CD4-positive, alpha-beta T cell treated with Interleukin-12 subunit alpha and Interleukin-12 subunit beta, for 1 hour (primary cell): ENCODE data around the gene CHST13.
A peak's percentile ranks its signal among the peaks of the same experiment; 100 is the strongest.

ENCODE experiments used
- DNase-seq: peaks from one replicate; pipeline ENCODE4 v3.0.0-alpha.2; 2020

The CHST13 gene

DNA sequence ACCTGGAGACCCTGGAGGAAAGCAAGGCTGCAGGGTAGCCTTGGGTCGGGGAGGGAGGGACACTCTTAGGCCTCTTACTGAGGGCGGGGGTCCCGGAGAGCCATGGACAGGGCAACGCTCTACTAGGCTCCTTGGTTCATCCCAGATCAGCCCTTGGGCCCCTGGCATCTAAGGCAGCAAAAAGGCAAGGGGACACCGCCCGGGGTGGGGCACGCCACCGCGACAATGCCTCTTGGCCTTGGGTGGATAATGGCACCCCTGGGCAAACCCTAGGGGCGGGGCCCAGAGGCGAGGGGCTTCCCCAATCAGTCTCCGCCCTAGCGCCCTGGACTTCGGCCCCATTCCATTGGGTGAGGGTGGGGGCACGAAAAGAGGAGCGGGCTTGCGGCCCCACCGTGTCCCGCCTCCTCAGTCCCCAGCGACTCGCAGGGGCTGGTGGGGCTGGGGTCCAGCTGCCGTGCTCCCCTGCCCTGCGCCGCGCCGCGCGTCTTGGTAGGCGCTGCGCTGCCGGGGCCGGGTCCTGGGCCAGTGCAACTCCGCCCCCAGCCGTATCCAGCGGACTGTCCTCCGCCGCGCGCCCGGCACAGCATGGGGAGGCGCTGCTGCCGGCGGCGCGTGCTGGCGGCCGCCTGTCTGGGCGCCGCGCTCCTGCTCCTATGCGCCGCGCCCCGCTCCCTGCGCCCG lies at the start of gene CHST13:
Gene CHST13, plus strand, starts transcription at position 411 of the 684 bp plus-strand sequence. Its CDS starts 178 bp downstream, at position 589.
- no peak for DNase-seq

- DNase-seq = peak; percentile 30
Observed at GRCh38 chr3:126474498-126475412, 49.2 kb upstream of the CHST13 start.

DNA sequence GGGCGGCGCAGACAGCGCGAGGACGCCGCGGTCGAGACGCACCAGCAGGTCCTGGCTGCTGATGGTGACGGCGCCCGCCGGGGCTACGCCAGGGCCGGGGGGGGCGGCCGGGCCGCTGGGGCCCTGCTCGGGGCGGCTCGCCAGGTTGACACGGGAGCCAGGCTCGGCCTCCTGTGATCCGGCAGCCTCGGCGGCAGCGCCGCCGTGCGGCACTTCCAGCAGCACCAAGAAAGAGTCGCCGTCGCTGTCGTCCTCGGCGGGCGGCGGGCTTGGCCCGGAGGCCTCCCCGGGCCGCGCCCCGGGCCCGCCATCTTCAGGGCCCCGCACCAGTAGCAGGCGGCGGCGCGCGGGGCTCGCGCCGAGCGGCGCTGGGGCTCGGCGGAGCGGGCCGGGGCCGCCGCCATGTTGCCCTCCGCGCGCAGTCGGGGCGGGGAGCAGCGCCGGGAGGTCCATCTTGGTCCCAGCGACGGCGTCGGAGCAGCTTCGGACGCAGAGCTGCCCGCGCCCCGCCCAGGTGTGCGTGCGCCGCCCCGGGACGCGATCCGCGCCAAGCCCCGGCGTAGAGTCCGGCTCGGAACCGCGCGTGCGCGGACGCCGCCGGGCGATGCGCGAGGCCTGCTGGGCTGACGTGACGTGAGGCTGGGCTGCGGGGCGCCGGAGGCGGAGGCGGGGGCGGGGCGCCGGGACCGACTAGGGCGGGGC lies 48.4 kb upstream of the CHST13 start, which contains the start of gene ZXDC:
Gene ZXDC, minus strand, starts transcription at position 479 of the 702 bp plus-strand sequence. Its CDS starts 26 bp downstream, at position 453.
- DNase-seq = peak; percentile 95

GRCh38 chr3:126476166-126477060 lies 47.5 kb upstream of the CHST13 start:
- no peak for DNase-seq

DNA sequence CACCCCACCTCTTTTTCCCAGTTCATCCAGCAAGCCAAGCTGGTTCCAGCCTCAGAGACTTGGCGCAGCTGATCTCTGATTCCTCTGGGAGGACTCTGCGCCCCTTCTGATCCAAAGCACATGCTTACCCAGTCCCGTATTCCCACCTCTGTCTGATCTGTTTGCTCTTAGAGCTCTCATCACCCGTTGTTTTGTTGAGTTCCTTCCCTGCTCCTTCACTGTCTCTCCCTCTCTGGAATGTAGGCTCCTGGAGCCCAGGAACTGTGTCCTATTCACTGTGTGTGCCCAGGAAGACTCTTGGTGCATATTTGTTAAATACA lies 46.9 kb upstream of the CHST13 start:
- no peak for DNase-seq

DNA sequence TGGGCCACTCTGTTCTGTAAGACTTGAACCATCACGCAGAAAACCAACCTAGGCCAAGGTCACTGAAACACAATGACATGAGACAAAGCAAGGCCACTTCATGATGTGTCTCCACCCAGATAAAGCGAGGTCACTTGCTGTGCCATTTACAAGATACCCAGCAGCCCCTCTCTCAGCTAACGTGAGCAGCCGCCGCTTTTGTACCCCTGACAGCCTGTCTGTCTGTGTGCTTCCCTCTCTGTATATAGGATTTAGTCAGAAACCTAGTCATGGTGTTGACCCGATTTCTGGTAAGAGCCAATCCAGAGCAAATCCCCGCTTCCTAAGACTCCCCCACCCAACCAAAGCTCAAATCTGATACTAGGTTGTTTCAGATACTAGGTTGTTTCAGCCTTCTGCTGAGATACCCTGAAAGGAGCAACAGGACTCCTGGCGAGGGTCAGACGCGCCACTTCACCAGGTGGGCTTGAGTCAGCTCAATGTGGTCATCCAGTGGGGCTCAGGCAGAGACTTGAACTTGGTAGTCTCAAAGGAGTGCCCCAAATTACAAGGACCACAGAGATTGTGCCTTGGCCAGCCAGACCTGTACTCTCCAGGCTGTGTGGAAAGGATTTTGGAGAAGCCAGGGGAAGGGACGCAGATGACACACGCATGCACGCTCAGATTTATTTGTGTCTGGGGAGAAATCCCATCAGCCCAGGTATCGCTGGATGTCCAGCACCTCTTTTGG lies 45.2 kb upstream of the CHST13 start:
- no peak for DNase-seq

DNA sequence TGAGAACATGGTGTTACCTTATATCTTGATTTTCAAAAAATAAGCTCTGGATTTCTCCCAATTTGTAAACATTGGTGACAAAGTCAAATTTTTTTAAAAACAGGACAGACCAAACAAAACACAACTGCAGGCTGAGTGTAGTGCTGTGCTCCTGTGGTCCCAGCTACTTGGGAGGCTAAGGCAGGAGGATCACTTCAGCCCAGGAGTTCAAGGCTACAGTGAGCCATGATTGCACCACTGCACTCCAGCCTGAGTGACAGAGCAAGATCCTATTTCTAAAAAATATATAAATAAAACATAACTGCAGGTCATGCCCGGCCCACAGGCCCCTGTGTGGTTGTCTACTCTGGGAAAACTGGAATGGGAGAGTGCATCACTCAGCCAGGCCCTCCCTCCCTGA lies 44.3 kb upstream of the CHST13 start:
- no peak for DNase-seq

GRCh38 chr3:126480206-126480605 lies 43.7 kb upstream of the CHST13 start:
- no peak for DNase-seq

- no peak for DNase-seq
Observed at GRCh38 chr3:126480861-126481260, 43.1 kb upstream of the CHST13 start.

DNA sequence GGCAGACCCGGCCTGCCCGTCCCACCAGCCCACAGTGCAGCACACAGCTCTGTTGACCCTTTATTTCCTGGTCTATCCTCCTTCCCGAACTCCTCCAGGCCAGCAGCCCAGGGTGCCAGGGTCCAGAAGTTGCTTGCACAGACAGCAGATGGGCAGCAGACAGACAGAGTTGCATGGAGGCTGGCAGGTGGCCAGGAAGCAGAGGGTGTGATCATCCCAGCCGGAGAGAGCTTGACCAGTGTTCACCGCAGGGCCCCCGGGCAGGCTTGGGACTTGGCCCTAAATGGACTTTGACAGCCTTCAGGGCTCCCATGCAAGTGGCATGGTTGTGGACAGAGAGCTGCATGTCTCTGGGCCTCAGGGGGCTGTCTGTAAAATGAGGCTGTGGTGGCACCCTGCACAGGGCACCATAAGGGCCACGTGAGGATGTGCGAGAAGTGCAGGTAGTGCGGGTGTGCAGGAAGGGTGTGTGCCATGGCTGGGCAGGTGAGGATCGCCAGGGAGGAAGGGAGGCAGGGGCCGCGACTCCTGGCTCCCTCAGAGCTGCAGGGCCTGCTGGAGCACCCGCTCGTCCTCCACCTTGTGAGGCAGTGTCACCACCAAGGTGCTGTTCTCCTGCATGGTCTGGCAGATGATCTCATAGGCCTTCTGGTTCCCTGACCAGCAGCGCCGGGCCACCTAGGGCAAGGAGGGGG lies 42.0 kb upstream of the CHST13 start:
- no peak for DNase-seq

DNA sequence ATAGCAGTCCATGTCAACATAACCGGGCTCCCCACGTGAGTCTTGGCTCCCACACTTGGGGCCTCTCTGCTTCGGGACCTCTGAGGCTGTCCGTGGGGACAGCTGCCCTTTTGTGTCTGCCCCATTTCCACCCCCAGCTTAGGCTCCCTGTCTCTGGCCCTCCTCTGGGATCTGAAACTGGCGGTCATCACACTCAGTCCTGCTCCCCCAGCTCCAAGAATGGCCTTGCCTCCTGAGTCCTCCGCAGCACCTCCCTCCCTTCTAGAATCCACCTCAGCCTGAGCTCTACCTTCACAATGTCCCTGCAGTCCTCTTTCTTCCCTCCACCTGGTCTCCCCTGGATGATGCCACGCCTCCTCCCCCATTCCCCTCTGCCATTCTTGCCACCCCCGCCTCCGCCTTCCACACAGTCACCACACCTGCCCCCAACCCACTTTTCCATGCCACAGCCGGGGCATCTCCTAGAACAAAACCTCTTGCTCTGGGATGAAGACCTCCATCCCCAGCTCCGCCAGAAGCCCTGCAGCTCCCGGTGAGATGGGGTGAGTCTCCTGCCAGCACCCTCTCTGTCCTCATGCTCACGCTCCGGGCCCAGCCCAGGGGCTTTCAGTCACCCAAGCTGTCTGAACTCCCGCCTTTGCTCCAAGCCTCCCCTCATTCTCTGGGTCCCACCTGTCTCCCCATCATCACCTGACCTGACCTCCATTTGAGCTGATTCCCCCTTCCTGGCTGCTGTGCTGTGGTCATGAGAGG lies 41.3 kb upstream of the CHST13 start:
- no peak for DNase-seq

DNA sequence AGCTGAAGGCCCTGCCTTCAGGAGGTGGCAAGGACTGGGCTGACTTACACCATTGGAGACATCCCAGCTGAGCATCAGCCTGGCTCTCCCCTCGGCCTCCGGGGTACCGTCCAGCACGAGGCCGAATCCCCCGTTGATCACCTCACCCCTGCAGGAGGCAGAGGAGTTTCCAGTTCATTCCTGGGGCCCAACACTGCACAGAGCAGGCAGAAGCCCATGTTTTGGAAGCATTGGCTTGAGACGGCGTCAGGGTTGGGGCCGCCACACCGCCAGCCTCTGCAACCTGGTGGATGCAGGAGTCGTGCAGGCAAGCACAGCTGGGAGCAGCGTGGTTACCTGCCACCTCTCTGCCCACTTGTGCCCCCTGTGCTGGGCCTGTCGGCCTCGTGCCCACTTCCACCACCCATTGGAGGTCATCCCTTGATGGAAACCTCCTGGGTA lies 40.6 kb upstream of the CHST13 start:
- DNase-seq = no peak

- no peak for DNase-seq
Observed at GRCh38 chr3:126484148-126484547, 39.8 kb upstream of the CHST13 start.

GRCh38 chr3:126484662-126485061 lies 39.3 kb upstream of the CHST13 start:
- no peak for DNase-seq

DNA sequence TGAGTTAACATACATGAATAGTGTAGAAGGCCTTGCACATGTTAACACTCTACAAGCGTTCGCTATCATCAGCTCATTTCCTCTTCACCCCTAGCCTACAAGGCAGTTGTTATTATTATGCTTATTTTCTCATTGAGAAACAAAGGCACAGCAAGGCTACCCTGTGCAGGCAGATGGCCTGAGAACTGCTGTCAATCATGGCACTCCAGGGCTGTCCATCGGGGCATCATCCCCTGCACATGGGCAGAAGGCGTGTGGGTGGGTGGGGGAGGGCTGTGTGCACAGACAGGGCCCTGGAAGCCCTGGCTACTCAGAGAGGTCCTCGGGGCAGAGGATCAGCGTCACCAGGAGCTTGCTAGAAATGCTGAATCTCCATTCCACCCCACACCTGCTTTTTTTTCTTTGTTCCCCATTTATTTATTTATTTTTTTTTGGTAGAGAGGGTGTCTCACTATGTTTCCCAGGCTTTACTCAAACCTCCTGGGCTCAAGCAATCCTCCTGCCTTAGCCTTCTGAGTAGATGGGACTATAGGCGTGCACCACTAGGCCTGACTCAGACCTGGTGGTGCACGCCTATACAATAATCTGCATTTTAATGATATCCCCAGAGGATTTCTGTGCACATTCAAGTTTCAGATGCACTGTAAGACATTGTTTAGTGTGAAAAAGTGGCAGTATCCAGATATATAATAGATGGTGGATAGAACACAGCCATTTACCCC lies 38.6 kb upstream of the CHST13 start:
- DNase-seq = no peak

DNA sequence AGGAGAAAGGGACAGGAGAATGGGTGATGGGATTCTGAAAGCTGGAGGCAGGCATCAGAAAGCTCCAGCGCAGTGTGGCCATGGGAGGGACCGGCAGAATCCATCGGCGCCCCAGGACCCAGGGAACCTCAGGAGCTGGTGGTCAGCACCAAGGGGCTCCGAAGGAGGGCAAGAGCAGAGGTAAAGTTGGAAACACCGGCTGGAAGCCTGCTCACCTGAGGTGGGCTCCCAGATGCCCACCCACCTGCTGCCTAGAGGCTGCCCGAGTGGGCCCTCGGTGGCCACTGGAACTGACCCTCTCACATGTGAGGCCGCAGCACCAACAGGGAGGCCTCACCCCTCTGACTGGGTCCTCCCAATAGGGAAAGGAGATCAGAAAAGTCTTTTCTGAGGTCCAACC lies 38.0 kb upstream of the CHST13 start:
- DNase-seq = no peak

DNA sequence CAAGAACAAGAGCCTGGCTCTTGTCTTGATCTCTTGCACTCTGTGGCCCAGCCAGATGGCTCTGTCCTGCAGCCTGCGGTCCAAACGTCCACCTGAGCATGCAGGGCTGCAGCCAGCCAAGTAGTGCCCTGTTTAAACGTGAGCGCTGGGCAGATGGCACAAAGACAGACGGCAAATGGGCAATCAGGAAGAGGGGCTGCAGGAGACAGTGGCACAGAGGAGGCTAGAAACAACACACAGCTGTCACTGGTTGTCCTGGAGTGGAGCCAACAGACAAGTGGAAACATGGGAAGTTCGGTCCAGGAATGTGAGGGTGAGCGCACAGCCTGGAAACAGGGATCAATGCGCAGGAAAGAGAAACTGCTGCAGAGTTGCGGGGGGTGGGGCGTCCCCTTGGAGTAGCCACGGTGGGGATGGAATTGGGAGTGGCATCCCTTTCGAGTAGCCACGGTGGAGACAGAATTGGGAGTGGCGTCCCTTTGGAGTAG lies 37.6 kb upstream of the CHST13 start:
- no peak for DNase-seq

GRCh38 chr3:126487151-126487771 lies 36.7 kb upstream of the CHST13 start:
- DNase-seq = no peak

GRCh38 chr3:126488185-126488584 lies 35.8 kb upstream of the CHST13 start:
- DNase-seq = no peak
